GM21723 (cell line): ENCODE data around the gene DLGAP4.

Experiments
- ATAC-seq: cut with Tn5 transposase; IDR thresholded peaks from one replicate; pipeline ENCODE4 v1.9.1; 2021; ENCODE audit warnings: mild to moderate bottlenecking, moderate library complexity; ENCODE audit not compliant: unreplicated experiment

The DLGAP4 gene

GRCh38 chr20:36305602-36306551, at the start of gene DLGAP4:
TSS of gene DLGAP4 (plus strand) at chr20:36306339. CDS start at chr20:36431718, 125,379 bp downstream.
- ATAC-seq, result no peak

GRCh38 chr20:36259177-36260061, 46.7 kb upstream of the DLGAP4 start:
- no peak for ATAC-seq

GRCh38 chr20:36260316-36260715, 45.8 kb upstream of the DLGAP4 start:
- no peak for ATAC-seq

- ATAC-seq, result no peak
Measured at GRCh38 chr20:36261389-36262105, 44.6 kb upstream of the DLGAP4 start.

- no peak for ATAC-seq
Measured at GRCh38 chr20:36262440-36262839, 43.7 kb upstream of the DLGAP4 start.

GRCh38 chr20:36264426-36265246, 41.5 kb upstream of the DLGAP4 start:
- ATAC-seq, result no peak

GRCh38 chr20:36266189-36266588, 40.0 kb upstream of the DLGAP4 start:
- ATAC-seq, result no peak

- ATAC-seq, result no peak
Measured at GRCh38 chr20:36267605-36268381, 38.3 kb upstream of the DLGAP4 start.

GRCh38 chr20:36268440-36269342, 37.4 kb upstream of the DLGAP4 start:
- ATAC-seq, result no peak

GRCh38 chr20:36269507-36269906, 36.6 kb upstream of the DLGAP4 start:
- ATAC-seq, result no peak

GRCh38 chr20:36270744-36271638, 35.1 kb upstream of the DLGAP4 start:
- no peak for ATAC-seq

GRCh38 chr20:36271639-36272546, 34.2 kb upstream of the DLGAP4 start:
- no peak for ATAC-seq

GRCh38 chr20:36272547-36273220, 33.5 kb upstream of the DLGAP4 start:
- no peak for ATAC-seq

- ATAC-seq, result no peak
Measured at GRCh38 chr20:36273414-36274180, 32.5 kb upstream of the DLGAP4 start.
